CD4-positive, alpha-beta T cell treated with Interleukin-21 for 1 hour (primary cell): Measurements from ENCODE around the gene CELF5.
"Not testable (repeated sequence)": the region's sequence is repeated elsewhere in the genome, so short reads cannot be mapped to it uniquely, and the experiment has no call there.

Experiments used
- DNase-seq: peaks from one replicate; pipeline ENCODE4 v3.0.0-alpha.2; 2020

The CELF5 gene

DNA sequence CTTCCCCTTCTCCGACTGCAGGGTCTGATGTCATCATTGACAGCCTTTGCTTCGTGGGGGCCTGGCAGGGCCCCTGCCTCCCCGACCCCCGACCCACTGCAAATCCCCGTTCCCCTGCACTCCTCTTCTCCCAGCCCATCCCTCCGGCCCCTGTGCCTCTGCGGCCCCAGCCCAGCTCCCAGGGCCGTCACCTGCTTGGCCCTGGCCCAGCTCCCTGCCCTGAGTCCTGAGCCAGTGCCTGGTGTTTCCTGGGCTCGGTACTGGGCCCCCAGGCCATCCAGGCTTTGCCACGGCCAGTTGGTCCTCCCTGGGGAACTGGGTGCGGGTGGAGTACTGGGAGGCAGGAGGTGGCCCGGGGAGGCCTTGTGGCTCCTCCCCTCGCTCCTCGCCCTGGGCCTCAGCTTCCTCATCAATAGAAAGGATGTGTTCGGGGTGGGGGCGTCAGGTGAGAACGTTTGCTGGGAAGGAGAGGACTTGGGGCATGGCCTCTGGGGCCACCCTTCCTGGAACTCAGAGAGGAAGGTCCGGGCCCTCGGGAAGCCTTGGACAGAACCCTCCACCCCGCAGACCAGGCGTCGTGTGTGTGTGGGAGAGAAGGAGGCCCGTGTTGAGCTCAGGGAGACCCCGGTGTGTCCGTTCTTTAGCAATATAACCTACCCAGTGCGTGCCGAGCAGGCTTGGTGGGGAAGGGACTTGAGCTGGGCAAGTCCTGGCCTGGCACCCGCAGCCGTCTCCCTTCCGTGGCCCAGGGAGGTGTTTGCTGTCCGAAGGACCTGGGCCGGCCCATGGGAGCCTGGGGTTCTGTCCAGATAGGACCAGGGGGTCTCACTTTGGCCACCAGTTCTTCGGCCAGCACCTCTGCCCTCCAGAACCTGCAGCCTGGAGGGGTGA is 15.9 kb upstream of the CELF5 start:
- no peak for DNase-seq

DNA sequence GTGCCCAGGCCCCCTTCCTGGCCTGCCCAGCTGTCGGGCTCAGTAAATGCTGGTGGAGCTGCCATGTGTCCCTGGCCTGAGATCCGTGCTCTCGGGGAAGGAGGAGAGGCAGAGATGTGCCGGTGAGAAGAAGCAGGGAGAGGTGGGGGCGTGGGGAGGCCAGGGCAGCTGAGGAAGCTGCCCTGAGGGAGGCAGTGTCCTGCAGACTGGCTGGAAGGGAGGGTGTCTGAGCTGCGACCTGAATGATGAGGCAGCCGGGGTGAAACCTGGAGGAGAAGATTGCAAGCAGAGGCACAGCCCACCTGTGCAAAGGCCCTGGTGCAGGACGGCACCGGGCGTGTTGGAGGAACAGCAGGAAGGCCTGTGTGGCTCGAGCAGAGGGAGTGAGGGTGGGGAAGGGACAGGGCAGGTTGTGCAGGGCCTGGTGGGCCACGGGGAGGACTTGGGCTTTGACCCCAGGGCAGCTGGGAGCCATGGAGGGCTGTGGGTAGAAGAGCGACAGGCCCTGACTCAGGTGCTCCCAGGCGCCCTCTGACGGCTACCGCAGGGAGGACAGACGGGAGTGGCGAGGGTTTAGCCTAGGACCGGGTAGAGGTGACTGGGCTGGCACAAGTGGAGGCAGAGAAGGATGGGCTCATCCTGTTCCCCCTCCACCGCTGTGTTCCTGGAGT is 14.0 kb upstream of the CELF5 start:
- DNase-seq: peak; percentile 60

DNA sequence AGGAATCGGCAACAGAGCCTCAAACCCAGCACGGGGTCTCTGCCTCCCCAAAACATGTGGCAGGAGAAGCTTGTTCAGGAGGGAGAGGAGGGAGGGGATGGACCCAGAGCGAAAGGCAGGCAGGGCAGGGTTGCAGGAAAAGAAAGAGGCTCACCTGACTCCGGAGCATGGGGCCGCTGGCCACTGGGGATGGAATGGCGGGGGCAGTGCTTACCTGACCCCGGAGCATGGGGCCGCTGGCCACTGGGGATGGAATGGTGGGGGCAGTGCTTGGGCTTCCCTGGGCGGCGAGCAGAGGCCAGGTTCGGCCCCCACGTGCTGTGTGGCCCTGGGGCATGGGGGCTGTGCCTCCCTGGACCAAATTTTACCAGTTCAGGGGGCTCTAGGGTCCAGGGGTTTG is 13.3 kb upstream of the CELF5 start:
- DNase-seq: no peak

DNA sequence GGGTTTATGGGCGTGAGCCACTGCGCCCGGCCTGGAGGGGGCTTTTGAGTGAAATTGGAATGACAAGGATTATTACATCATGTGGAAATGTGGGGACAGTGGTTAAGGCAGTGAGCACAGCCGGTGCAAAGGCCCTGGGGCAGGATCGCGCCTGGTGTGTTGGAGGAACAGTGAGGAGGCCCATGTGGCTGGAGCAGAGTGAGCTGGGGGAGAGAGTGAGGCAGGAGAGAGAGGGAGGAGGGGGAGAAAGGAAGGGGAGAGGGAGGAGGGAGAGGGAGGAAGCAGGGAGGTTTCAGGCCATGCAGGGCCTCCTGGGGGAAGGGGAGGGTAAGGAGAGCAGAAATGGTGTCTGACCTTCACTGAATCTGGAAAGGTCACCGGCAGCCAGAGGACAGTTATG is 11.3 kb upstream of the CELF5 start:
- no peak for DNase-seq

- DNase-seq: no peak
Measured at GRCh38 chr19:3216874-3217273, 7.6 kb upstream of the CELF5 start.

- no peak for DNase-seq
Measured at GRCh38 chr19:3220576-3220975, 3.9 kb upstream of the CELF5 start.

DNA sequence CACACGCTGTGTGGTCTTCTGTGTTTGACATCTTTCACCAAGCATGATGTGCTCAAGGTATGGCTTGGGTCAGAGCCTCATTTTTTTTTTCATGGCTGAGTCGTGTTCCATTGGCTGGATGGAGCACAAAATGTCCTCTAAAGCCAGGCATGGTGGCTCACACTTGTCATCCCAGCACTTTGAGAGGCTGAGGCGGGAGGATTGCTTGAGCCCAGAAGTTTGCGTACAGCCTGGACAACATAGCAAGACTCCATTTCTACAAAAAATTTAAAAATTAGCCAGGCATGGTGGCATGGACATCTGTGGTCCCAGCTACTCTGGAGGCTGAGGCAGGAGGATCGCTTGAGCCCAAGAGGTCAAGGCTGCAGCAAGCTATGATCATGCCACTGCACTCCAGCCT is 2.9 kb upstream of the CELF5 start:
- not testable (repeated sequence) for DNase-seq

GRCh38 chr19:3222709-3223108 is 1.8 kb upstream of the CELF5 start:
- DNase-seq: no peak

DNA sequence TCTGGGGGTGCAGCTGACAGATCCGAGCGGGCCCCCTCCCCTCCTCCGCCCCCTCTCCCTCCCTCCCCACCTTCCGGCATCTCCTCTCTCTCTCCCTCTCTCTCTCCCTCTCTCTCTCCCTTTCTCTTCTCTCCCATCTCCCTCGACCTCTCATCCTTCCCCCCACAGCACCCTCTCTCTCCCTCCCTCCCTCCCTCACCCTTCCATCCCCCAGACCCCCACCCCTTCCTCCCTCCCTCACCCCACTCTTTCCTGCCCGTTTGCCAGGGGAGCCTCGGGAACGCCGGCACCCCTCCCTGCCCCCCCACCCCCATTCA is 666 bp downstream of the CELF5 start:
- no peak for DNase-seq

DNA sequence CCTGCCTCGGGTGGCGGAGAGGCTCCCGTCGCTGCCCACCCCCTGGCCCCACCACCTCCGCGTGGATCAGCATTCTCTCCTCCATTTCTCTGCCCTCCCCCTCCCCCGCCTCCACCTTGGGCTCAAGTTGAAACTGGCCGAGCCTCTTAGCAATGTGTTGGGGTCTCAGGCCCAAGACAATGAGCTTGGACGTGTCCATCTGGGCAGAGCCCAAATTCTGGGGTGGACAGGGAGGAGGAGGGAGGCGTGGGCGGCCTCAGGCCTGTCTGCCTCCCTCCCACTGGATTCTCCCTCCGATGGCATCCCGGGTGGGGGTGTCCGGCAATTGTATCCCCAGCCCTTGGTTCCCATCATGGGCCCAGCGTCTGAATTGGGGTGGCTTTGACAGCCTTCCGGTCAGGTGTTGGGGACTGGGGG is 1.2 kb downstream of the CELF5 start:
- DNase-seq: no peak

DNA sequence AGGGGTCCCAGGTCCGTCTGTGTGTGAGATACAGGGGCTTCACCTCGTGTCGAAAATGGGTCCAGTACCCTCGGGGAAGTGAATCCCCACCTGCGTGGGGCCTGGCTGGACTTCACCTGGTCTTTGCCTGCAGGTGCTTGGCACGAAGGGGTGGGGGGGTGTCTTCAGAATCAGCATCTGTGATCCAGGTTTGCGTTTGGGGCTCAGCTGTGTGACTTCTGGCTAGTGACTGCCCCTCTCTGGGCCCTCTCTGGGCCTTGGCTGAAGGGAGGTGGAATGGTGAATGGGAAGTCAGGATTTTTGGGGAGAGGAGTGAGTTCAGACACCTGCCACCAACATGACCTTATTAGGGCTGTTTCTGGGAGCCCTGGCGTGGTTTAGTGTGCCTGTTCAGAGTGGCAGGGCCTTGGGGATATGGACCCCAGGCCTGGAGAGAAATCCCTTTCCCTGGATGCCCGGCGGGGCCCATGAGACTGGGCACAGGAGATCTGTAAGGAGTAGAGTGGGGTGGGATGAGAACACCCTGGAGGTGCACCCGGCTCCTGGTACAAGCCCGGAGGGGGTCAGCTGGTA is 2.7 kb downstream of the CELF5 start:
- no peak for DNase-seq

DNA sequence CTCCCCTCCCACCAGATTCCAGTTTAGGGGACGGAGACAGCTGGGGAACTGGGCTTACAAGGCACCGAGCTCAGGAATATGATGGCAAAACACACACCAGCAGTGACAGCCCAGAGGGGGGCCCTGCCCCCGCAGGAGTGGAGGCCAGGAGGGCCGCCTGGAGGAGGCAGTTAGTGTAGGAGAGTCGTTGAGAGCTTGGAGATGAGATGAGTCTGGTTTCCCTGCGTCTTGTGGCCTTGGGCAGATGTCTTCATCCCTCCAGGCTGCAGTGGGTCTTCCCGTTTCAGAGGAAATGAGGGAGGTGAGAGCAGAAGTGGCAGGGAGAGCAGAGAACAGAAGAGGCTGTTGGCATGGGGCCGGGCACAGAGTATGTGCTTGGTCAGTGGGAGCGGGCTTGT is 4.9 kb downstream of the CELF5 start:
- DNase-seq: no peak

DNA sequence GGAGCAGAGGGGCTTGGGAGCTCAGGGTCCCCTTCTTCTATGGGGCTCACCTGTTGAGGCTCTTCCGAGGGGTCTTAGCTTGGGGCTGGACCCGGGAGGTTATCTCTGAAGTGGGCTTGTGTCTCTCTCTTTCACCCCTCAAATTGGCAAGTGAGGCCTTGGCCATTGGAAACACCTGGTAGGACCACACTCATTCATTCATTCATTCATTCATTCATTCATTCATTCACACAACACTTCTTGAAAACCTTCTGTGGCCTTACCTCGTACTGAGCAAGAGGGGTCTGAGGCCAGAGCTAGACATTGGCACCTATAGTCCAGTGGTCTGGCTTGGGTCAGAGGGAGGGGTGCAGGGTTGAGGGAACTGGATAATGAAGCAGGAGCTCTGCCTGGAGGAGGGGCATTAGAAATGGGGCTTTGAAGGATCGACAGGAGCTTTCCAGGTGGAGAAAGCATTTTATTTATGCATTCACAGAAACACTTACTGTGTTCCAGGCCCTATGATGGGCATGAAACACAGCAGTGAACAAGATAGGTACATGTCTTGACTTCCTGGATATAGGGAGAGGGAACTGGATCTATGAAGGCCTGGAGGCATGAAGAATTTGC is 5.5 kb downstream of the CELF5 start:
- no peak for DNase-seq

DNA sequence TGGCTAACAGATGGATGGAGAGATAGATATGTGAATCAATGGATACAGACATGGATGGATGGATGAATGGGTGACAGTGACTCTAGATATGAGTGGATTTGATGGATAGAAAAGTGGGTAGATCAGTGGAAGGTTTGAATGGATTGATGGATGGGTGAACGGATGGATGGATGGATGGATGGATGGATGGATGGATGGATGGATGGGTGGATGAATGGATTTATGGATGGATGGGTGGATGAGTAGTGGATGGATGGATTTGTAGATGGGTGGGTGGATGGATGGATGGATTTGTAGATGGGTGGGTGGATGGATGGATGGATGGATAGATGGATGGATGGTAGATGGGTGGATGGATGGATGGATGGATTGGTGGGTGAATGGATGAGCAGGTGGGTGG is 6.8 kb downstream of the CELF5 start:
- no peak for DNase-seq

DNA sequence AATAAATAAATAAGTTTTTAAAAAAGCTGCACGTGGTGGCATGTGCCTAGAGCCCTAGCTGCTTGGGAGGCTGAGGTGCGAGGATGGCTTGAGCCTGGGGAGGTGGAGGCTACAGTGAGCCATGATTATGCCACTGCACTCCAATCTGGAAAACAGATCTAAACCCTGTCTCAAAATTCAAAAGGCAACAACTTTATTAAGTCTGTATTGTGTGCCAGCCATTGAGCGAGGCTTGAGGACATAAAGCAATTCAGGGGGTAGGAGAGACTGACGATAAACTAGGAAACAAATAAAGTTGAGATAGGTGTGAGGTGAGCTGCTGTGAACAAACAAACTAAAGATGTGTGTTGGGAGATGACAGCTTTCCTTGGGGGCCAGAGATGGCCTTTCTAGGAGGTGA is 8.7 kb downstream of the CELF5 start:
- DNase-seq: no peak

DNA sequence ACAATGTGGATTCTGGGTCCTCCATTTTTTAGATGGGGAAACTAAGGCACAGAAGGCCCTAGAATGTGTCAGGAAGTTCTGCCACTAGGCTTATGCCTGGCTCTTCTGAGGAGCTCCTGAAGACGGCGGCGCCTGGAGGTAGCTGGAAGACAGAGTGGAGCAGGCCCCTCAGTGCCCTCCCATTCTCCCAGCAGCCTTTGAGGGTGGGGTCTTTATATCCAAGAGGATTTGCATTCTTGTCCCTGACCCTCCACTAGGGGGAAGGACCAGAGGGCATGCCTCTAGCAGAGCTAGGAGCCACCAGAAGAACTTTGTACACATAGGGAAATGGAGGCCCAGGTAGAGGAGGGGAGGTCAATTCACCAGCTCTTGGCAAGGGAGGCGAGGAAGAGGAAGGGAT is 9.4 kb downstream of the CELF5 start:
- DNase-seq: no peak

GRCh38 chr19:3234800-3235199 is 10.3 kb downstream of the CELF5 start:
- DNase-seq: no peak

DNA sequence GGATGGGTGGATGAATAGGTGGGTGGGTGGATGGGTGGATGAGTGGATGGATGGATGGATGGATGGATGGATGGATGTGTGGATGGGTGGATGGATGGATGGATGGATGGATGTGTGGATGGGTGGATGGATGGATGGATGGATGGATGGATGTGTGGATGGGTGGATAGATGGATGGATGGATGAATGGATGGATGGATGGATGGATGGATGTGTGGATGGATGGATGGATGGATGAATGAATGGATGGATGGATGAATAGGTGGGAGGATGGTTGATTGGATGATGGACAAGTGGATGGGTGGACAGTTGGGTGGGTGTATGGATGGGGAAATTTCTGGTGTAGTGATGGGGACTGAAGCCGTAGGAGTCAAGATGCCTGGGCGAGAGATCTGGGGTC is 11.1 kb downstream of the CELF5 start:
- not testable (repeated sequence) for DNase-seq

- DNase-seq: no peak
Measured at GRCh38 chr19:3236272-3236671, 11.8 kb downstream of the CELF5 start.

GRCh38 chr19:3238066-3238561 is 13.7 kb downstream of the CELF5 start:
- DNase-seq: no peak

DNA sequence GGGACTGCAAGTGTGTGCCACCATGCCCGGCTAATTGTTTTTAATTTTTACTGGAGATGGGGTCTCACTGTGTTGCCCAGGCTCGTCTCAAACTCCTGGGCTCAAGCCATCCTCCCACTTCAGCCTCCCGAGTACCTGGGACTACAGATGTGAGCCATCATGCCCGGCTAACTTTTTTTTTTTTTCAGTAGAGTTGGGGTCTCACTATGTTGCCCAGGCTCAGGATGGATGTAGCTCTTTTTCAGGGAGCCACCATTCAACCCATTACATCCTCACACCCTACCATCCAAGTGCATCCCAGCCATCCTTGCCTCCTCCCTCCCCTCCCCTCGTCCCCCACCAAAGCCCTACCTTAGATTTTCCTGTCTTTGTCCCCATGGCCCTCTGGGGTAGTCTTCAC is 14.9 kb downstream of the CELF5 start:
- DNase-seq: no peak

- DNase-seq: peak; percentile 38
Measured at GRCh38 chr19:3243819-3244700, 19.6 kb downstream of the CELF5 start.

DNA sequence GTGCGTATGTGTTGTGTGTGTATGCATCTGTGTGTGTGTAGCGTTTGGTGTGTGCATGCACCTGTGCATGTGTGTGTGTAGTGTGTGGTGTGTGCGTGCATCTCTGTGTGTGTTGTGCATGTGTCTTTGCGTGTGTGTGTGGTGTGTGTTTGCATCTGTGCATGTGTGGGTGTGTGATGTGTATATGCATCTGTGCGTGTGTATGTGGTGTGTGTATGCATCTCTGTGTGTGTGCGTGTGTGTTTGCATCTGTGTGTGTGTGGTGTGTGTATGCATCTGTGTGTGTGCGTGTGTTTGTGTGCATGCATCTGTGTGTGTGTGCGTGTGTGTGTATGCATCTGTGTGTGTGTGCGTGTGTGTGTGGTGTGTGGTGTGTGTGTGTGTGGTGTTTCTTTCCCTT is 20.6 kb downstream of the CELF5 start:
- DNase-seq: no peak
